ENCODE results near the gene CSGALNACT2. TPM values are rescaled to one million over a fixed set of nuclear protein-coding genes. Genes with fewer than 3 reads are reported as not detected.
A peak's percentile ranks its signal among the peaks of the same experiment; 100 is the strongest.

Gene CSGALNACT2
- total and polyA plus RNA-seq, 12 donors = 5.8 to 19.4 (median 12.3) TPM

DNA sequence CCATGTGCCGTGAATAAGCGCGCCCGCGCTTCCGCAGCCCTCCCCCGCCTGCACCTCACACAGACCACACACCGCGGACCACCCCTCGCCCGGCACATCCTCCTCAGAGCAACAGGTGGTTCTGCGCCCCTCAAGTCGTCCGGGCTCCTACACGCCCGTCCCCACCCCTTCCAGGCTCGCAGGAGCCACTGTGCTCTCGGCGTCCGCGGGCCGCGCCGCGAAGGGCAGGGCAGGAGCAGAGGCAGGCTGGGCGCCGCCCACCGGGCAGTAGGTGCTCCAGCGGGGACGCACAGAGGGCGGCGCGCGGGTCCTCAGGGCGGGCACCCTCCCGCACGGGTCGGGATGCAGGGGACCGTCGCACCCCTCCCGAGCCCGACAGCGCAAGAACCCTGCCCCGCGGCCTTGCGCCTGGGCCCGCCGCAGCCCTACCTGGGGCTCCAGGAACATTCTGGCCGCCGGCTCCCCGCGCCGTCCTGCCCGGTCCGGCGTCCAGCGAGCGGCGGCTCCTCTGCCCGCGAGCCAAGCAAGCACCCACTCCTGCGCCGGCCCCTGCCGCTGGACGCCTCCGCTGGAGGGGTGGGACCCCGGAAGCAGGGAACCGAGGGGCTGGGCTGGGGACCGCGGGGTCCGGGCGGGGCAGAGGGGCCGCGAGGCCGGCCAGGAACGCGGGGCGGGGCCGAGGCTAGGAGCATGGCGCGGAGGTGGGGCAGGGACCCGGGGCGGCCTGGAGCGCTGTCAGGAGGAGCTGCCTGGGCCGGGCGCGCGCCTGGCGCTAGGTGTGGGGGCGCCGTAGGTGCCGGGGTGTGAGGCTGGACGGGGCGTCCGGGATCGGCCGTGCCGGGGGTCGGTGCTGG, 91.2 kb downstream of the CSGALNACT2 start:
- DNase-seq = peak in 6 of 7 donors; percentile 20 to 39 (median 26)
- TF ChIP-seq POLR2A (IDR thresholded peaks at IDR 0.05) = no peak
- TF ChIP-seq, protein P1, sequence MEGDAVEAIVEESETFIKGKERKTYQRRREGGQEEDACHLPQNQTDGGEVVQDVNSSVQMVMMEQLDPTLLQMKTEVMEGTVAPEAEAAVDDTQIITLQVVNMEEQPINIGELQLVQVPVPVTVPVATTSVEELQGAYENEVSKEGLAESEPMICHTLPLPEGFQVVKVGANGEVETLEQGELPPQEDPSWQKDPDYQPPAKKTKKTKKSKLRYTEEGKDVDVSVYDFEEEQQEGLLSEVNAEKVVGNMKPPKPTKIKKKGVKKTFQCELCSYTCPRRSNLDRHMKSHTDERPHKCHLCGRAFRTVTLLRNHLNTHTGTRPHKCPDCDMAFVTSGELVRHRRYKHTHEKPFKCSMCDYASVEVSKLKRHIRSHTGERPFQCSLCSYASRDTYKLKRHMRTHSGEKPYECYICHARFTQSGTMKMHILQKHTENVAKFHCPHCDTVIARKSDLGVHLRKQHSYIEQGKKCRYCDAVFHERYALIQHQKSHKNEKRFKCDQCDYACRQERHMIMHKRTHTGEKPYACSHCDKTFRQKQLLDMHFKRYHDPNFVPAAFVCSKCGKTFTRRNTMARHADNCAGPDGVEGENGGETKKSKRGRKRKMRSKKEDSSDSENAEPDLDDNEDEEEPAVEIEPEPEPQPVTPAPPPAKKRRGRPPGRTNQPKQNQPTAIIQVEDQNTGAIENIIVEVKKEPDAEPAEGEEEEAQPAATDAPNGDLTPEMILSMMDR (IDR thresholded peaks at IDR 0.05) = no peak
- peaks cover 9% of the 10 kb centered on the region for H3K27me3 ChIP-seq
- peak overlapping the region in 2 of 4 donors; percentile 32 to 63 for H3K4me3 ChIP-seq
- H3K27ac ChIP-seq = no peak overlapping the region
- WGBS, 4 donors = 0 to 1% (median 1%) methylated on average over 9 to 99 of the region's 99 CpGs
- intact Hi-C loops (cut with DNase I) = loop anchor here in 1 of 2 donors (10.0 kb wide), 1 partner anchor 95 kb away; the partner anchor contains the start of gene CSGALNACT2
- H3K36me3 ChIP-seq (replicated peaks in 1 of 2) = no peaks in the 10 kb centered on the region
- no peaks in the 10 kb centered on the region for H3K9me3 ChIP-seq (replicated peaks in 1 of 3)
- peaks cover 16 to 23% of the 10 kb centered on the region in 2 donors for H3K4me1 ChIP-seq (replicated peaks in 1 of 2)

DNA sequence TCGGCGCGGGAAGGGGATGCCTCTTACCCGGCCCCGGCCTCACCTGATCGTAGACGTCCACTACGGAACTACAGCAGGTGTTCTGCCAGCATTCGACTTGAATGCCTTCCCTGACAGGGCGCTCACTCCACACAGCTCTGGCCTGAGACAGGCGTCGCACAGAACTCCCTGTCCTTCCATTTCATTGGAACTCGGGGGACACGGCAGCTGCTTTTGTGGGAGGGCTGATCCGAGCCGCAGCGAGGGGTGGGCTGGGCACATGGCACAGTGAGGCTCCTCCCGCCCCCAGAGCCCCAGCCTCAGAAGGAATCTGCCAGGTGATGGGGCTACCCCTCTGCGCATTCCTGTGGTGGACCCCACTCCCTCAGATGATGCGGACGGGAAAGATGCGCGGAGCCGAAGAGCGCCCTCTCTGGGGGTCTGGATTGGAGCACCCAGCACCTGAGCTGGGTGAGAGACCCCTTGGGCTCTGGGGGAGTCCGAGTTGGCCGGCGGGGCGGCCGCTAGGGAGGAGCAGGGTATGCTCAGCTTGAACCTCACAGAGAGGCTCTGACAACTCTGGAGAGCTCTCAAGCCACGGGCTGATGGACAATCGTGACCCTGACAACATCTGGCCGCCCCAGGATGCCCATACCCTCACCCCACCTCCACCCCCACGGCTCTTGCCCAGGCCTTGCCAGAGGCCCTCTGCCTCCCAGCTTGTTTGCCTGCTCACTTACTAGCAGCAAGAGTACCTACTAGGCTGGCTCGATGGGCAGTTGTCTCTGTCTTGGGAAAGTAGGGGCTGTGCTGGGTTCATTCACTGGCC, 92.1 kb downstream of the CSGALNACT2 start:
- Histone ChIP-seq H3K4me3 (peak overlapping the region in 1 of 4 donors; percentile 63), H3K4me1 (replicated peaks in 1 of 2) (peaks cover 13 to 19% of the 10 kb centered on the region in 2 donors), H3K27me3 (peaks cover 9% of the 10 kb centered on the region), H3K36me3 (replicated peaks in 1 of 2) (no peaks in the 10 kb centered on the region), H3K9me3 (replicated peaks in 1 of 3) (no peaks in the 10 kb centered on the region), H3K27ac (no peak overlapping the region)
- peak in 5 of 7 donors; percentile 3 to 15 (median 10) for DNase-seq
- intact Hi-C loops (cut with DNase I) = no loop called here
- 32 to 36% (median 34%) methylated on average over 25 to 35 of the region's 35 CpGs; no CpG with 5 or more reads in 1 of the 4 donors for WGBS, 4 donors
- no peak for TF ChIP-seq POLR2A (IDR thresholded peaks at IDR 0.05)
- TF ChIP-seq, protein P1 (IDR thresholded peaks at IDR 0.05) = no peak

DNA sequence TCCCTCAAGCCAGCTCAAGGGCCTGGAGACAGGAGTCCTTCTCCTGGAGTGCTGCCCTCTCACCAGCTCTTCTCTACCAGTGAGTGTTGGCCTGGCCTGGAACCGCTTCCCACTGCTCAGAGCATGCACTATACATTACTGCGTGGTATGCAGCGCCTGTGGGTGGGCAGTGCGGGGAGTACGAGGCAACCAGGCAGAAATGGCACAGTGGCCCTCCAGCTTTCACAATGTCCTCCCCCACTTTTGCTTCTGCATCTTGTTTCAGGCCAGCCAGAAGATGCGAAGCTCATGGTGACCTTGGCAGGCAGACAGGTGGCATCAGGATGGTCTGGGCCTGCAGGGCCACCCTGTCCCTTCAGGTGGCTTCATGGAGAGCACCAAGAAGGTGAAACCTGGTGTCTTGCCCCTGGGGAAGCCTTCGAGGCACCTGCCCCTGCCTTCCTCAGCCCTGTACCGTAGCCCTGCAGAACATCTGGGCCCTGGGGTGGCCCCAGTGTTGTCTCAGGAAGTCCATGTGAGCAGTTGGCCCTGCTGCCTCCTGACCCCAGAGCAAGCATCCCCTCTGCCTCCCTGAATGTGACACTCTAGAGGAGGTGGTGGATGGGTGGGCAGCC, 92.8 kb downstream of the CSGALNACT2 start:
- 84 to 93% (median 90%) methylated on average over 3 to 8 of the region's 8 CpGs for WGBS, 4 donors
- DNase-seq = peak in 5 of 7 donors; percentile 3 to 10 (median 7)
- no peak overlapping the region for H3K4me3 ChIP-seq
- H3K36me3 ChIP-seq (replicated peaks in 1 of 2) = no peaks in the 10 kb centered on the region
- peaks cover 9% of the 10 kb centered on the region for H3K27me3 ChIP-seq
- H3K9me3 ChIP-seq (replicated peaks in 1 of 3) = no peaks in the 10 kb centered on the region
- intact Hi-C loops (cut with DNase I) = no loop called here
- no peak overlapping the region for H3K27ac ChIP-seq
- peaks cover 7 to 14% of the 10 kb centered on the region in 2 donors for H3K4me1 ChIP-seq (replicated peaks in 1 of 2)
- TF ChIP-seq, protein P1 (IDR thresholded peaks at IDR 0.05) = no peak
- no peak for TF ChIP-seq POLR2A (IDR thresholded peaks at IDR 0.05)

Data from adrenal gland (tissue), 12 donors.